CD4-positive, alpha-beta T cell treated with Interferon gamma for 1 hour (primary cell): Measurements from ENCODE around the gene C11orf16.

ENCODE experiments used
- DNase-seq: peaks from one replicate; pipeline ENCODE4 v3.0.0-alpha.2; 2020

The C11orf16 gene

GRCh38 chr11:8878771-8879170, 54.0 kb downstream of the C11orf16 start:
- no peak for DNase-seq

GRCh38 chr11:8873741-8874405, 58.9 kb downstream of the C11orf16 start:
- no peak for DNase-seq

- DNase-seq = no peak
Observed at GRCh38 chr11:8871962-8872361, 60.8 kb downstream of the C11orf16 start.

- no peak for DNase-seq
Observed at GRCh38 chr11:8871171-8871775, 61.5 kb downstream of the C11orf16 start.

GRCh38 chr11:8870411-8871170, 62.2 kb downstream of the C11orf16 start:
- no peak for DNase-seq
